ENCODE measurements around the gene C1orf226.

- TF ChIP-seq PATZ1 (CRISPR knock-in tag; IDR thresholded peaks at IDR 0.05; ENCODE audit: borderline replicate concordance) (no peak), ZC3H10 (CRISPR knock-in tag; IDR thresholded peaks at IDR 0.05) (no peak), TOX (CRISPR knock-in tag; IDR thresholded peaks at IDR 0.05; ENCODE audit: borderline replicate concordance) (no peak), ARNTL (CRISPR knock-in tag; IDR thresholded peaks at IDR 0.05; ENCODE audit: borderline replicate concordance, low read depth) (no peak), OSR1 (CRISPR knock-in tag; IDR thresholded peaks at IDR 0.05) (no peak), CREB5 (CRISPR knock-in tag; IDR thresholded peaks at IDR 0.05; ENCODE audit: low read depth) (no peak), TSHZ2 (CRISPR knock-in tag; IDR thresholded peaks at IDR 0.05) (no peak), POU6F1 (CRISPR knock-in tag; IDR thresholded peaks at IDR 0.05; ENCODE audit: borderline replicate concordance, low read depth) (no peak), SNAI2 (CRISPR knock-in tag; IDR thresholded peaks at IDR 0.05) (no peak), ESRRG (CRISPR knock-in tag; IDR thresholded peaks at IDR 0.05) (no peak), TCF4 (CRISPR knock-in tag; IDR thresholded peaks at IDR 0.05; ENCODE audit: borderline replicate concordance) (no peak), CSDC2 (CRISPR knock-in tag; IDR thresholded peaks at IDR 0.05) (no peak), GLIS3 (CRISPR knock-in tag; IDR thresholded peaks at IDR 0.05) (no peak)
Measured at GRCh38 chr1:162384116-162384515, 2.6 kb downstream of the C1orf226 start.

Data from SK-N-SH treated with all-trans-retinoic acid at 6 μM for 48 hours (cell line).